ENCODE measurements around the gene MAP3K6. TPM values are rescaled to one million over a fixed set of nuclear protein-coding genes. Genes with fewer than 3 reads are reported as not detected.

MAP3K6 gene
- total RNA-seq, 1 experiment from 2014 or later: 7.7 TPM

- H3K9me3 ChIP-seq (ENCODE audit: control insufficient read depth, low read depth, low read length): no peaks in the 10 kb centered on the region
- H3K27me3 Mint-ChIP-seq (ENCODE audit: low read depth): no peaks in the 10 kb centered on the region
These were observed 33.0 kb downstream of the MAP3K6 start for GRCh38 chr1:27333717-27334279.

More at GRCh38 chr1:27333717-27334279, 33.0 kb downstream of the MAP3K6 start:
- Histone ChIP-seq H3K4me2 (ENCODE audit: insufficient read depth, insufficient read length, low read length) (no peak overlapping the region), H3K4me1 (ENCODE audit: insufficient read depth, low read length) (no peaks in the 10 kb centered on the region), H4K5ac (ENCODE audit: insufficient read length, low read depth, low read length) (no peak overlapping the region), H2BK20ac (ENCODE audit: low read depth, low read length, poor library complexity, severe bottlenecking) (no peak overlapping the region), H3K4ac (ENCODE audit: low read depth, low read length) (no peak overlapping the region), H2BK12ac (ENCODE audit: insufficient read length, low read depth, low read length) (no peak overlapping the region), H4K91ac (ENCODE audit: insufficient read length, low read depth, low read length) (no peak overlapping the region), H3K9ac (ENCODE audit: extremely low read depth, insufficient read length, low read length) (no peak overlapping the region), H3K56ac (ENCODE audit: insufficient read length, low read depth, low read length) (no peak overlapping the region), H3K23ac (ENCODE audit: insufficient read length, low read depth, low read length) (no peak overlapping the region), H3K23me2 (ENCODE audit: insufficient read length, low read depth, low read length, poor library complexity, severe bottlenecking) (no peaks in the 10 kb centered on the region), H3K18ac (ENCODE audit: insufficient read length, low read depth, low read length) (no peak overlapping the region), H2BK5ac (ENCODE audit: insufficient read length, low read length) (no peak overlapping the region), H2BK15ac (ENCODE audit: low read depth, low read length) (no peak overlapping the region), H2BK120ac (ENCODE audit: low read depth, low read length, poor library complexity, severe bottlenecking) (no peak overlapping the region), H2AK5ac (ENCODE audit: insufficient read length, low read length) (no peak overlapping the region), H4K8ac (replicated peaks; ENCODE audit: insufficient read length, low read depth, low read length) (no peak overlapping the region), H4K20me1 (ENCODE audit: control insufficient read depth, insufficient read depth, insufficient read length) (no peaks in the 10 kb centered on the region), H3K79me1 (ENCODE audit: insufficient read depth, low read depth, low read length, poor library complexity, severe bottlenecking) (no peaks in the 10 kb centered on the region), H3K79me2 (ENCODE audit: insufficient read depth, low read length) (no peaks in the 10 kb centered on the region), H2AFZ (ENCODE audit: low read length) (no peak overlapping the region), H3T11ph (ENCODE audit: low read length) (no peak overlapping the region), H3K14ac (ENCODE audit: insufficient read depth, low read length) (no peak overlapping the region), H3K27ac (ENCODE audit: insufficient read length, low read depth, low read length) (no peak overlapping the region), H3K27me3 (ENCODE audit: insufficient read depth, low read length) (no peaks in the 10 kb centered on the region)
- no peak for DNase-seq
- peaks cover 3 to 5% of the 10 kb centered on the region in 2 experiments; a peak in 3 of 4 replicates for H3K4me1 Mint-ChIP-seq
- no peak overlapping the region; a peak in 1 of 7 replicates for H3K27ac Mint-ChIP-seq
- peaks cover 25 to 58% (median 51%) of the 10 kb centered on the region in 3 experiments; a peak in 6 of 7 replicates for H3K36me3 Mint-ChIP-seq (ENCODE audit: insufficient read depth in 1 of 3, low read depth in 3 of 3)
- no CpG with 5 or more reads among the region's 17 CpGs for WGBS (ENCODE audit: extremely low coverage, insufficient read length, low lambda C conversion rate)
- no peak for TF ChIP-seq CTCF (conservative IDR thresholded peaks at IDR 0.05)
- H3K9me3 Mint-ChIP-seq: no peaks in the 10 kb centered on the region
- H3K4me3 Mint-ChIP-seq: no peak overlapping the region

All from H9 (cell line).